ENCODE results near the gene TRMO. TPM values are rescaled to one million over a fixed set of nuclear protein-coding genes. Genes with fewer than 3 reads are reported as not detected.

The TRMO gene
- total and polyA plus RNA-seq, 7 donors: 6.7 to 13.9 (median 9.2) TPM

- TF ChIP-seq CTCF (IDR thresholded peaks at IDR 0.05): no peak
- ATAC-seq (no peak), DNase-seq (no peak)
- intact Hi-C loops (cut with DNase I): no loop called here
- no peaks in the 10 kb centered on the region for H3K9me3 ChIP-seq
- WGBS, 3 donors: 79 to 80% (median 80%) methylated on average over 3 of the region's 3 CpGs
- H3K27ac ChIP-seq: no peak overlapping the region
- no peak overlapping the region for H3K4me3 ChIP-seq
- no peaks in the 10 kb centered on the region for H3K27me3 ChIP-seq (ENCODE audit: insufficient read depth in 3 of 3, low read length in 2 of 3)
- H3K4me1 ChIP-seq: no peaks in the 10 kb centered on the region
- H3K36me3 ChIP-seq (ENCODE audit: insufficient read depth in 1 of 2, low read depth in 1 of 2): no peaks in the 10 kb centered on the region
These were observed 22.3 kb upstream of the TRMO start for GRCh38 chr9:97944612-97945011.

- Histone ChIP-seq H3K9me3 (no peaks in the 10 kb centered on the region), H3K4me3 (no peak overlapping the region), H3K27ac (no peak overlapping the region), H3K27me3 (ENCODE audit: insufficient read depth in 3 of 3, low read length in 2 of 3) (no peaks in the 10 kb centered on the region), H3K36me3 (ENCODE audit: insufficient read depth in 1 of 2, low read depth in 1 of 2) (no peaks in the 10 kb centered on the region), H3K4me1 (no peaks in the 10 kb centered on the region)
- no peak for TF ChIP-seq CTCF (IDR thresholded peaks at IDR 0.05)
- intact Hi-C loops (cut with DNase I): no loop called here
- DNase-seq (no peak), ATAC-seq (no peak)
These were observed 21.1 kb upstream of the TRMO start for GRCh38 chr9:97943308-97943855.

GRCh38 chr9:97941323-97941722 is 19.0 kb upstream of the TRMO start:
- H3K27ac ChIP-seq: no peak overlapping the region
- H3K4me1 ChIP-seq: no peaks in the 10 kb centered on the region
- ATAC-seq: no peak
- intact Hi-C loops (cut with DNase I): no loop called here
- WGBS, 3 donors: 78 to 91% (median 84%) methylated on average over 1 of the region's 1 CpG
- no peaks in the 10 kb centered on the region for H3K27me3 ChIP-seq (ENCODE audit: insufficient read depth in 3 of 3, low read length in 2 of 3)
- TF ChIP-seq CTCF (IDR thresholded peaks at IDR 0.05): no peak
- DNase-seq: no peak
- H3K9me3 ChIP-seq: no peaks in the 10 kb centered on the region
- H3K4me3 ChIP-seq: no peak overlapping the region
- no peaks in the 10 kb centered on the region for H3K36me3 ChIP-seq (ENCODE audit: insufficient read depth in 1 of 2, low read depth in 1 of 2)

GRCh38 chr9:97940741-97941140 is 18.4 kb upstream of the TRMO start:
- DNase-seq: no peak
- TF ChIP-seq CTCF (IDR thresholded peaks at IDR 0.05): no peak
- Histone ChIP-seq H3K4me1 (no peaks in the 10 kb centered on the region), H3K27ac (no peak overlapping the region), H3K36me3 (ENCODE audit: insufficient read depth in 1 of 2, low read depth in 1 of 2) (no peaks in the 10 kb centered on the region), H3K27me3 (ENCODE audit: insufficient read depth in 3 of 3, low read length in 2 of 3) (peaks cover 0 to under 1% (median 0%) of the 10 kb centered on the region in 3 donors), H3K9me3 (no peaks in the 10 kb centered on the region), H3K4me3 (no peak overlapping the region)
- WGBS, 3 donors: 71 to 76% (median 73%) methylated on average over 3 of the region's 3 CpGs
- ATAC-seq: no peak
- intact Hi-C loops (cut with DNase I): no loop called here

GRCh38 chr9:97940233-97940632 is 17.9 kb upstream of the TRMO start:
- Histone ChIP-seq H3K27me3 (ENCODE audit: insufficient read depth in 3 of 3, low read length in 2 of 3) (peaks cover 0 to 5% (median 0%) of the 10 kb centered on the region in 3 donors), H3K4me3 (no peak overlapping the region), H3K4me1 (no peaks in the 10 kb centered on the region), H3K36me3 (ENCODE audit: insufficient read depth in 1 of 2, low read depth in 1 of 2) (no peaks in the 10 kb centered on the region), H3K9me3 (no peaks in the 10 kb centered on the region), H3K27ac (no peak overlapping the region)
- TF ChIP-seq CTCF (IDR thresholded peaks at IDR 0.05): no peak
- no peak for ATAC-seq
- DNase-seq: no peak
- intact Hi-C loops (cut with DNase I): no loop called here

Measured in psoas muscle (tissue), 8 donors.